ENCODE results near the gene RNU1-1. TPM values are rescaled to one million over a fixed set of nuclear protein-coding genes. Genes with fewer than 3 reads are reported as not detected.
"Not testable (repeated sequence)": the region's sequence is repeated elsewhere in the genome, so short reads cannot be mapped to it uniquely, and the experiment has no call there.

RNU1-1 gene
- total RNA-seq, 2 experiments from 2014 or later, result under 0.01 to 1,968 TPM

DNA sequence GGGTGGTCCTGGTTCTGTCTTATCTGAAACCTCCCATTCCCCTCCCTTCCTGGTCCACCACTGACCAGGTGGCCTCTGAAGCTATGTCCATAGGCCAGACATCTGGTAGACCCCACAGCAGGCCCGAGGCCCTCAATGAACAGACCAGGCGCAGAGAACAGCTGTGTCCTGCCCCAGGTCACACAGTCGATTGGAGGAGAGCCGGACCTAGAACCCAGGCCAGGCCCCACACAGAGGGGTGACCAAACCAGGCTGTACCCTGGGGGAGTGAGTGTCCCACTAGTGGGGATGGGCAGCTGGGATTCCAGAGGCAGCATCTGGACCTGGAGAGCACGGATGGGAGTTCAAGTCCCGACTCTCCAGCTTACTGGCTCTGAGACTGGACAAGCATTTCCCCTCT, 29.2 kb downstream of the RNU1-1 start:
- H3K79me2 ChIP-seq (ENCODE audit: insufficient read depth, low read depth, low read length), result no peaks in the 10 kb centered on the region
- no peak overlapping the region for H3K27ac ChIP-seq (ENCODE audit: low read depth, low read length, poor library complexity, severe bottlenecking)
- POLR2A ChIA-PET, result no interaction called here
- no TSS peak for BruUV-seq (replicated peaks)
- no peaks in the 10 kb centered on the region for H4K20me1 ChIP-seq (ENCODE audit: insufficient read depth, low read length)
- H3K4me3 ChIP-seq (ENCODE audit: low read depth, low read length, poor library complexity, severe bottlenecking), result no peak overlapping the region
- CTCF ChIA-PET (ENCODE audit: unreplicated experiment), result no interaction called here
- H2AFZ ChIP-seq (ENCODE audit: low read length), result no peak overlapping the region
- intact Hi-C loops (cut with micrococcal nuclease; ENCODE audit: unreplicated experiment), result no loop called here
- H3K4me2 ChIP-seq (ENCODE audit: low read length), result no peak overlapping the region
- TF ChIP-seq CTCF (conservative IDR thresholded peaks at IDR 0.05; ENCODE audit: low read length) (no peak), EZH2phosphoT487 (IDR thresholded peaks at IDR 0.05; ENCODE audit: borderline replicate concordance, low read depth, low read length) (no peak)
- H3K4me1 ChIP-seq (ENCODE audit: insufficient read depth, low read length, poor library complexity, severe bottlenecking), result no peaks in the 10 kb centered on the region
- DNase-seq (ENCODE audit: low spot score), result no peak
- no peaks in the 10 kb centered on the region for H3K9me3 ChIP-seq (ENCODE audit: low read length)
- no peaks in the 10 kb centered on the region for H3K36me3 ChIP-seq (ENCODE audit: insufficient read depth, low read length)
- no peaks in the 10 kb centered on the region for H3K9me2 ChIP-seq (ENCODE audit: insufficient read depth, low read length)

- ChIA-PET POLR2A (no interaction called here), CTCF (ENCODE audit: unreplicated experiment) (no interaction called here)
- H4K20me1 ChIP-seq (ENCODE audit: insufficient read depth, low read length), result no peaks in the 10 kb centered on the region
- no TSS peak for BruUV-seq (replicated peaks)
- H2AFZ ChIP-seq (ENCODE audit: low read length), result no peak overlapping the region
- no peaks in the 10 kb centered on the region for H3K4me1 ChIP-seq (ENCODE audit: insufficient read depth, low read length, poor library complexity, severe bottlenecking)
- H3K9me3 ChIP-seq (ENCODE audit: low read length), result no peaks in the 10 kb centered on the region
- intact Hi-C loops (cut with micrococcal nuclease; ENCODE audit: unreplicated experiment), result no loop called here
- no peak for DNase-seq (ENCODE audit: low spot score)
- H3K36me3 ChIP-seq (ENCODE audit: insufficient read depth, low read length), result no peaks in the 10 kb centered on the region
- H3K4me3 ChIP-seq (ENCODE audit: low read depth, low read length, poor library complexity, severe bottlenecking), result no peak overlapping the region
- no peak overlapping the region for H3K4me2 ChIP-seq (ENCODE audit: low read length)
- no peak for TF ChIP-seq CTCF (conservative IDR thresholded peaks at IDR 0.05; ENCODE audit: low read length)
- no peak for TF ChIP-seq EZH2phosphoT487 (IDR thresholded peaks at IDR 0.05; ENCODE audit: borderline replicate concordance, low read depth, low read length)
- H3K79me2 ChIP-seq (ENCODE audit: insufficient read depth, low read depth, low read length), result no peaks in the 10 kb centered on the region
- no peak overlapping the region for H3K27ac ChIP-seq (ENCODE audit: low read depth, low read length, poor library complexity, severe bottlenecking)
- H3K9me2 ChIP-seq (ENCODE audit: insufficient read depth, low read length), result no peaks in the 10 kb centered on the region
Observed at GRCh38 chr1:16484501-16484835, 29.6 kb downstream of the RNU1-1 start.

DNA sequence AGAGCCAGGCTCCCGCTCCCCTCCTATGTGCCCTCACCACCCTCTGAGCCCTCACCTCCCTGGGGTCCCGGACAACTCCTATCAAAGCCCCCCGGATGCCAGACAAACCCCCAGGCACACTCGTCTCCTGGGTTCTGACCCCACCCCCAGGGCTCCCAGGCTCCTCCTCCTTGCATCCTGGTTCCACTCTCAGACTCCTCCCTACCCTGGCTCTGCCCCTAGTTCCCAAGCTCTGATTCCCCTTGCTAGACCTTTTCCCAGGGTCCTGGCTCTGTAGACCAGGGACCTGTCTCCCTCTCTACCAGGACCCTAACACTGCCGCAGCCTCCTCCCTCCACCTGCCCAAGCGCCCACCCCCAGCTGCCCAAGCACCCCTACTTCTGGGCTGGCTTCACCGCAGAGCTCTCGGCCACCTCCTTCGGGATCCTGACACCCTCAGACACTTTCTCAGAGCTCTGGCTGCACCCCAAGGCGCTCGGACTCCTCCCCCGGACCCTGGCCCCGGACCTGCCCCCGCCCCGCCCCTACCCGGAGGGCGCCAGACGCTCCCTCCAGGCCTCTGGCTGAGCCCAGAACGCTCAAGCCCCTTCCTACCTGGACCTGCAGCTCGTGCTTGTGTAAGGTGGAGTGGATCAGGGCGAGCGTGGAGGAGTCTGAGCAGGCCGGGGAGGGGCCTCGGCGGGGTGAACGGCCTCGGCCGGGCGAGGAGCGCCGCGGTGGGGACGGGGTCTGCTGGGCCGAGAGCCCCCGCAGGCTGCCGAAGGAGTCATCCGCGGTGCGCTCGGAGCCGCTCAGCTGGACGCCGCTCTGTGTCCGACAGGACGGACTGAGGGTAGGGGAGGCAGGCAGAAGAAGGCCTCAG, 30.2 kb downstream of the RNU1-1 start:
- H3K4me1 ChIP-seq (ENCODE audit: insufficient read depth, low read length, poor library complexity, severe bottlenecking); intact Hi-C loops (cut with micrococcal nuclease; ENCODE audit: unreplicated experiment); POLR2A ChIA-PET; H3K36me3 ChIP-seq (ENCODE audit: insufficient read depth, low read length); H2AFZ ChIP-seq (ENCODE audit: low read length); BruUV-seq (replicated peaks); H3K4me2 ChIP-seq (ENCODE audit: low read length); H3K9me2 ChIP-seq (ENCODE audit: insufficient read depth, low read length); H4K20me1 ChIP-seq (ENCODE audit: insufficient read depth, low read length); DNase-seq (ENCODE audit: low spot score); H3K4me3 ChIP-seq (ENCODE audit: low read depth, low read length, poor library complexity, severe bottlenecking); H3K9me3 ChIP-seq (ENCODE audit: low read length); H3K27ac ChIP-seq (ENCODE audit: low read depth, low read length, poor library complexity, severe bottlenecking); H3K79me2 ChIP-seq (ENCODE audit: insufficient read depth, low read depth, low read length); CTCF ChIA-PET (ENCODE audit: unreplicated experiment): not testable (repeated sequence)

- POLR2A ChIA-PET; H2AFZ ChIP-seq (ENCODE audit: low read length); DNase-seq (ENCODE audit: low spot score); H3K9me2 ChIP-seq (ENCODE audit: insufficient read depth, low read length); H3K4me2 ChIP-seq (ENCODE audit: low read length); H3K79me2 ChIP-seq (ENCODE audit: insufficient read depth, low read depth, low read length); BruUV-seq (replicated peaks); H3K4me3 ChIP-seq (ENCODE audit: low read depth, low read length, poor library complexity, severe bottlenecking); H3K4me1 ChIP-seq (ENCODE audit: insufficient read depth, low read length, poor library complexity, severe bottlenecking); CTCF ChIA-PET (ENCODE audit: unreplicated experiment); H3K9me3 ChIP-seq (ENCODE audit: low read length); H3K27ac ChIP-seq (ENCODE audit: low read depth, low read length, poor library complexity, severe bottlenecking); intact Hi-C loops (cut with micrococcal nuclease; ENCODE audit: unreplicated experiment); H3K36me3 ChIP-seq (ENCODE audit: insufficient read depth, low read length); H4K20me1 ChIP-seq (ENCODE audit: insufficient read depth, low read length): not testable (repeated sequence)
Observed at GRCh38 chr1:16483146-16483545, 30.9 kb downstream of the RNU1-1 start.

All from OCI-LY7 (cell line).